HCT116 (cell line): ENCODE measurements around the gene ITGAL. TPM values are rescaled to one million over a fixed set of nuclear protein-coding genes. Genes with fewer than 3 reads are reported as not detected.

ENCODE experiments used
- ATAC-seq: fragments of 200-7000 bp; cut with Tn5 transposase; 2 replicates; pipeline ENCODE4 v1.9.1; 2020; ENCODE audit warnings: mild to moderate bottlenecking, moderate library complexity
- BruUV-seq: library from RNA; stranded (reverse); fragments of 400-500 nt; replicated peaks from 2 replicates; lab custom pipeline; 2021; lab: Mats Ljungman, UMichigan
- CTCF ChIA-PET: fragments of 300-600 bp; sonication (Branson Sonifier 250); formaldehyde crosslinking; loops from one replicate; lab custom pipeline; 2021; ENCODE audit warnings: antibody characterized with exemption; lab: Charles Lee
- POLR2A ChIA-PET: fragments of 300-600, 350-600 bp; sonication (Branson Sonifier 250); formaldehyde crosslinking; loops from one replicate; lab custom pipeline; 2021; ENCODE audit warnings: antibody characterized with exemption; lab: Charles Lee
- RAD21 ChIA-PET, 2 experiments: fragments of 300-600 bp; sonication (Branson Sonifier 250); formaldehyde crosslinking; loops; one replicate each; lab custom pipeline; 2023; ENCODE audit warnings: low total read pairs in 2 of 2; ENCODE audit not compliant: uncharacterized antibody in 2 of 2, unreplicated experiment in 2 of 2, low non-redundant PET in 1 of 2; lab: Charles Lee
- DNase-seq: peaks from one replicate; pipeline ENCODE4 v3.0.0-alpha.2; 2010; ENCODE audit warnings: low read depth, low spot score
- H2AFZ ChIP-seq: fragments of 200-600 bp; shearing (Covaris generic), sonication (generic); 2 replicates; pipeline ENCODE4 v1.6.1; 2017; ENCODE audit warnings: low read depth, mixed run types, mixed read lengths, antibody characterized with exemption, low read length; ENCODE audit not compliant: poor library complexity, severe bottlenecking
- H3K27ac ChIP-seq: 2 replicates; pipeline ENCODE4 v1.5.1; 2012; ENCODE audit warnings: low read depth, low read length
- H3K27me3 ChIP-seq: fragments of 200-600 bp; sonication (generic); 2 replicates; pipeline ENCODE4 v1.6.1; 2016; ENCODE audit warnings: mixed run types, low read length, mixed read lengths; ENCODE audit not compliant: insufficient read depth
- H3K36me3 ChIP-seq, 2 experiments: fragments of 200-500 bp in 1 of 2; fragments of 200-600 bp in 1 of 2; sonication (Bioruptor generic) in 1 of 2; sonication (generic) in 1 of 2; 2 replicates each; pipeline versions ENCODE4 v1.5.1 to v1.6.1; 2014 to 2016; ENCODE audit warnings: low read length in 2 of 2, inconsistent platforms in 1 of 2, mixed read lengths in 1 of 2, mixed run types in 1 of 2; ENCODE audit not compliant: insufficient read depth in 2 of 2, control insufficient read depth in 1 of 2
- H3K4me1 ChIP-seq, 2 experiments: fragments of 200-600 bp in 1 of 2; sonication (generic) in 1 of 2; 2 replicates each; pipeline versions ENCODE4 v1.5.1 to v1.6.1; 2012 to 2017; ENCODE audit warnings: low read length in 2 of 2, inconsistent platforms in 1 of 2, mild to moderate bottlenecking in 1 of 2, mixed read lengths in 1 of 2, mixed run types in 1 of 2, moderate library complexity in 1 of 2; ENCODE audit not compliant: insufficient read depth in 2 of 2, control insufficient read depth in 1 of 2
- H3K4me2 ChIP-seq: fragments of 200-600 bp; sonication (generic); 2 replicates; pipeline ENCODE4 v1.6.1; 2017; ENCODE audit warnings: mixed run types, low read length, mixed read lengths
- H3K4me3 ChIP-seq, 2 experiments: fragments of 200-600 bp in 1 of 2; sonication (generic) in 1 of 2; replicated peaks in 1 of 2; 2 replicates each; pipeline ENCODE4 v1.5.1; 2011 to 2016; ENCODE audit warnings: low read length in 2 of 2, control low read depth in 1 of 2, low read depth in 1 of 2, mild to moderate bottlenecking in 1 of 2, mixed read lengths in 1 of 2, mixed run types in 1 of 2
- H3K79me2 ChIP-seq: fragments of 200-600 bp; sonication (generic); 2 replicates; pipeline ENCODE4 v1.6.1; 2017; ENCODE audit warnings: mild to moderate bottlenecking, mixed run types, low read length, moderate library complexity, mixed read lengths; ENCODE audit not compliant: insufficient read depth
- H3K9ac ChIP-seq: fragments of 200-600 bp; sonication (generic); 2 replicates; pipeline ENCODE4 v1.6.1; 2016; ENCODE audit warnings: low read length, mixed read lengths
- H3K9me2 ChIP-seq: fragments of 200-600 bp; sonication (generic), shearing (Covaris generic); 2 replicates; pipeline ENCODE4 v1.6.1; 2017; ENCODE audit warnings: mixed run types, mild to moderate bottlenecking, moderate library complexity; ENCODE audit not compliant: insufficient read depth
- H3K9me3 ChIP-seq, 2 experiments: fragments of 200-500 bp in 1 of 2; fragments of 200-600 bp in 1 of 2; sonication (Bioruptor generic) in 1 of 2; sonication (generic) in 1 of 2; 2 replicates each; pipeline ENCODE4 v1.6.1; 2014 to 2017; ENCODE audit warnings: low read length in 2 of 2, mixed read lengths in 2 of 2, inconsistent platforms in 1 of 2, low read depth in 1 of 2, mild to moderate bottlenecking in 1 of 2, mixed run types in 1 of 2, moderate library complexity in 1 of 2; ENCODE audit not compliant: control insufficient read depth in 1 of 2, insufficient read depth in 1 of 2
- H4K20me1 ChIP-seq: fragments of 200-600 bp; sonication (generic), shearing (Covaris generic); 2 replicates; pipeline ENCODE4 v1.6.1; 2017; ENCODE audit warnings: mixed run types, mild to moderate bottlenecking, moderate library complexity; ENCODE audit not compliant: insufficient read depth
- CTCF ChIP-seq, 3 experiments: fragments of 200-600 bp in 1 of 3; sonication (generic) in 1 of 3; IDR thresholded peaks in 2 of 3; conservative IDR thresholded peaks in 1 of 3; 2 replicates each; pipeline ENCODE4 v1.5.1; 2012 to 2017; ENCODE audit warnings: low read depth in 2 of 3, low read length in 2 of 3, antibody characterized with exemption in 1 of 3, borderline replicate concordance in 1 of 3, control low read depth in 1 of 3, mild to moderate bottlenecking in 1 of 3, mixed read lengths in 1 of 3, mixed run types in 1 of 3, moderate library complexity in 1 of 3; ENCODE audit not compliant: insufficient read depth in 1 of 3
- EZH2phosphoT487 ChIP-seq: fragments of 200-600 bp; IDR thresholded peaks from 2 replicates; pipeline ENCODE4 v1.6.1; 2018; ENCODE audit warnings: antibody characterized with exemption, borderline replicate concordance
- FOSL1 ChIP-seq: IDR thresholded peaks from 2 replicates; pipeline ENCODE4 v1.6.1; 2012; ENCODE audit warnings: low read depth
- POLR2AphosphoS5 ChIP-seq: IDR thresholded peaks from 2 replicates; pipeline ENCODE4 v1.6.1; 2011; ENCODE audit warnings: mild to moderate bottlenecking, low read depth, low read length, moderate library complexity
- SIN3A ChIP-seq: IDR thresholded peaks from 2 replicates; pipeline ENCODE4 v1.6.1; 2012; ENCODE audit warnings: low read depth
- SRF ChIP-seq: IDR thresholded peaks from 2 replicates; pipeline ENCODE4 v1.6.1; 2012; ENCODE audit warnings: low read depth
- TCF7L2 ChIP-seq: IDR thresholded peaks from 2 replicates; pipeline ENCODE4 v1.7.0; 2011; ENCODE audit warnings: borderline replicate concordance, inconsistent platforms; ENCODE audit not compliant: insufficient read depth, insufficient read length; ENCODE audit errors: extremely low read depth
- ZFX ChIP-seq: fragments of 450-650 bp; IDR thresholded peaks from 2 replicates; pipeline ENCODE4 v1.6.1; 2017
- intact Hi-C: fragments of 100-400 bp; cut with micrococcal nuclease; formaldehyde crosslinking; loops from 2 replicates; pipeline ENCODE4 v1.10.0; 2022
- total RNA-seq: library from RNA; stranded (reverse); gene quantifications from one replicate; pipeline ENCODE4 v1.2.1, GENCODE V29; 2021; ENCODE audit not compliant: unreplicated experiment
- TF ChIP-seq, protein P1 (sequence below): IDR thresholded peaks from 2 replicates; pipeline ENCODE4 v1.6.1; 2011; ENCODE audit warnings: mild to moderate bottlenecking, low read length, moderate library complexity; ENCODE audit not compliant: insufficient replicate concordance; ENCODE audit errors: extremely low read depth

ITGAL gene
- total RNA-seq, 1 experiment from 2014 or later: 1.4 TPM

- H3K4me1 ChIP-seq: peaks cover 6 to 35% of the 10 kb centered on the region in 2 experiments; a peak in 3 of 4 replicates
- TF ChIP-seq SIN3A: no peak
- TF ChIP-seq, all 23 proteins: peak for 0
- DNase-seq (no peak), ATAC-seq (no peak)
- Histone ChIP-seq H3K27ac (0 out of 2 replicates have a peak overlapping the region, but pooled peaks have one; percentile 31), H3K4me3 (no peak overlapping the region), H3K9ac (no peak overlapping the region), H3K4me2 (no peak overlapping the region), H3K9me2 (no peaks in the 10 kb centered on the region), H3K27me3 (no peaks in the 10 kb centered on the region), H3K36me3 (no peaks in the 10 kb centered on the region), H2AFZ (no peak overlapping the region), H4K20me1 (no peaks in the 10 kb centered on the region), H3K79me2 (no peaks in the 10 kb centered on the region; the same call in 1 of the 2 replicates), H3K9me3 (no peaks in the 10 kb centered on the region)
- RAD21 ChIA-PET: no interaction called here
- intact Hi-C loops: no loop called here
- no TSS peak for BruUV-seq
- POLR2A ChIA-PET: no interaction called here
- CTCF ChIA-PET: no interaction called here
Observed at GRCh38 chr16:30533146-30533522, 60.6 kb downstream of the ITGAL start.

DNA sequence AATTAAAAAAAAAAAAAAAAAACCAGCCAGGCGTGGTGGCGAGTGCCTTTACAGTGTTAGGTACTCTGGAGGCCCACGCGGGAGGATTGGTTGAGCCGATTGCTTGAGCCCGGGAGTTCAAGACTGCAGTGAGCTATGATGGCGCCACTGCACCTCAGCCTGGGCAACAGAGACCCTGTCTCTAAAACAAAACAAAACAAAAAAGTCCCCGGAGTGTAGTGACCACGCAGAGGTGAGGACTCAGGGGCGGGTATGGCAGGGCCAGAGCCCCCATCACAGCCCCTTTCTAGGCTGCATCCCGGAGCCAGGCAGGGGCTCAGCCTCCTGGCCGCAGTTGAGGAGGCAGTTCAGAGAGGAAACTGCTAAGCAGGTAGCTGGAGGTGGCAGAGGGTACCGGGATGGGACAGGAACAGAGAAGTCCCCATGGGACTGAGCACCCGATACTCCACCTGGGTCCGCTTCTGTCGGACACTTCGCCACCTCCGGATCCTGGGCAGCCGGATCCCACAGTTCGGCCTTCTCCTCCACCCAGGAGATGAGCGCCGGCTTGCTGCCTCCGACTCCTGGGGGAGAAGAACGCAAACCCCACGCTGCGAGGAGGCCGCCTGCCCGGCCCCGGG, 61.3 kb downstream of the ITGAL start:
- CTCF ChIA-PET: no interaction called here
- Histone ChIP-seq H3K9ac (peak overlapping the region; percentile 78), H3K79me2 (no peaks in the 10 kb centered on the region; the same call in 1 of the 2 replicates), H3K4me1 (peaks cover 6 to 35% of the 10 kb centered on the region in 2 experiments; a peak in 3 of 4 replicates), H2AFZ (no peak overlapping the region), H3K4me2 (peak overlapping the region; percentile 85), H3K27ac (peak overlapping the region; percentile 82), H3K27me3 (no peaks in the 10 kb centered on the region), H3K9me3 (no peaks in the 10 kb centered on the region), H3K4me3 (peak overlapping the region; percentile 60 to 79), H3K9me2 (no peaks in the 10 kb centered on the region), H4K20me1 (no peaks in the 10 kb centered on the region), H3K36me3 (no peaks in the 10 kb centered on the region)
- intact Hi-C loops: no loop called here
- no TSS peak for BruUV-seq
- POLR2A ChIA-PET: interaction anchor here (2.7 kb wide), 1 partner anchor 24 kb away, joined by 20 read pairs; the partner anchor contains the start of gene ZNF764
- ATAC-seq (peak; percentile 5; the same call in 1 of the 2 replicates), DNase-seq (no peak)
- TF ChIP-seq, protein P1, sequence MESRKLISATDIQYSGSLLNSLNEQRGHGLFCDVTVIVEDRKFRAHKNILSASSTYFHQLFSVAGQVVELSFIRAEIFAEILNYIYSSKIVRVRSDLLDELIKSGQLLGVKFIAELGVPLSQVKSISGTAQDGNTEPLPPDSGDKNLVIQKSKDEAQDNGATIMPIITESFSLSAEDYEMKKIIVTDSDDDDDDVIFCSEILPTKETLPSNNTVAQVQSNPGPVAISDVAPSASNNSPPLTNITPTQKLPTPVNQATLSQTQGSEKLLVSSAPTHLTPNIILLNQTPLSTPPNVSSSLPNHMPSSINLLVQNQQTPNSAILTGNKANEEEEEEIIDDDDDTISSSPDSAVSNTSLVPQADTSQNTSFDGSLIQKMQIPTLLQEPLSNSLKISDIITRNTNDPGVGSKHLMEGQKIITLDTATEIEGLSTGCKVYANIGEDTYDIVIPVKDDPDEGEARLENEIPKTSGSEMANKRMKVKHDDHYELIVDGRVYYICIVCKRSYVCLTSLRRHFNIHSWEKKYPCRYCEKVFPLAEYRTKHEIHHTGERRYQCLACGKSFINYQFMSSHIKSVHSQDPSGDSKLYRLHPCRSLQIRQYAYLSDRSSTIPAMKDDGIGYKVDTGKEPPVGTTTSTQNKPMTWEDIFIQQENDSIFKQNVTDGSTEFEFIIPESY: no peak
- no peak for TF ChIP-seq CTCF (IDR thresholded peaks at IDR 0.05 in 2 of 3, conservative IDR thresholded peaks at IDR 0.05 in 1 of 3; ENCODE audit: borderline replicate concordance in 1 of 3, insufficient read depth in 1 of 3, low read depth in 2 of 3, low read length in 2 of 3)
- no peak for TF ChIP-seq EZH2phosphoT487
- TF ChIP-seq TCF7L2: no peak
- TF ChIP-seq ZFX: no peak
- no peak for TF ChIP-seq FOSL1
- TF ChIP-seq POLR2AphosphoS5: no peak
- TF ChIP-seq SRF: no peak
- TF ChIP-seq SIN3A: no peak
- RAD21 ChIA-PET: interaction anchor here in 1 of 2 experiments (1.2 kb wide), 1 partner anchor 25 kb away, joined by 3 read pairs; the partner anchor contains the start of gene ZNF764
